Ectodermal cell (in vitro differentiated cells): Measurements from ENCODE around the gene FSD1L. TPM values are rescaled to one million over a fixed set of nuclear protein-coding genes. Genes with fewer than 3 reads are reported as not detected.

Experiments
- H3K27ac ChIP-seq: 2 replicates; pipeline ENCODE4 v1.7.0; 2013; ENCODE audit warnings: mild to moderate bottlenecking, low read depth, low read length; ENCODE audit not compliant: insufficient read depth, poor library complexity, severe bottlenecking
- H3K27me3 ChIP-seq: 2 replicates; pipeline ENCODE4 v1.7.0; 2013; ENCODE audit warnings: mild to moderate bottlenecking, low read length; ENCODE audit not compliant: insufficient read depth, control insufficient read depth, poor library complexity, severe bottlenecking
- H3K36me3 ChIP-seq: one replicate; pipeline ENCODE4 v1.7.0; 2013; ENCODE audit warnings: low read length; ENCODE audit not compliant: control insufficient read depth, insufficient read depth
- H3K4me1 ChIP-seq: one replicate; pipeline ENCODE4 v1.7.0; 2013; ENCODE audit warnings: low read length; ENCODE audit not compliant: control insufficient read depth, insufficient read depth
- H3K4me3 ChIP-seq: 2 replicates; pipeline ENCODE4 v1.7.0; 2013; ENCODE audit warnings: low read depth, low read length, control low read depth; ENCODE audit not compliant: insufficient read depth
- H3K9me3 ChIP-seq: 2 replicates; pipeline ENCODE4 v1.7.0; 2013; ENCODE audit warnings: mild to moderate bottlenecking, low read length, moderate library complexity; ENCODE audit not compliant: control insufficient read depth
- WGBS, 2 experiments: methylation state at CpG; one replicate each; pipeline ENCODE4 v1.1.7; 2013; ENCODE audit warnings: missing lambda C conversion rate in 2 of 2; 5-methylcytosine and 5-hydroxymethylcytosine counted together
- polyA plus RNA-seq, 4 experiments: library from polyadenylated mRNA; stranded (reverse); fragments of 50-300 nt; gene quantifications; one replicate each; pipeline ENCODE4 v1.2.3, GENCODE V29; 2013

The FSD1L gene
- 10.4 TPM for polyA plus RNA-seq (2013, experiment 1 of 4)
- 13.2 TPM for polyA plus RNA-seq (2013, experiment 2 of 4)
- polyA plus RNA-seq (2013, experiment 3 of 4): 7.8 TPM
- 10.2 TPM for polyA plus RNA-seq (2013, experiment 4 of 4)

GRCh38 chr9:105447814-105448812 lies at the start of gene FSD1L:
FSD1L (plus strand) TSS chr9:105448034; CDS start chr9:105448221, 187 bp downstream.
- 0 to 1% methylated on average over 87 of the region's 87 CpGs for WGBS, 2 experiments
- Histone ChIP-seq H3K27ac (peak within 1 kb of the TSS; percentile 94), H3K4me1 (peaks cover 3% of the 10 kb centered on the region), H3K36me3 (no peaks in the 10 kb centered on the region), H3K27me3 (no peaks in the 10 kb centered on the region), H3K9me3 (no peaks in the 10 kb centered on the region), H3K4me3 (peak within 1 kb of the TSS; percentile 83)

GRCh38 chr9:105399117-105399516 lies 48.7 kb upstream of the FSD1L start:
- no peak overlapping the region for H3K4me3 ChIP-seq
- H3K9me3 ChIP-seq: no peaks in the 10 kb centered on the region
- H3K4me1 ChIP-seq: peaks cover 6% of the 10 kb centered on the region
- H3K27ac ChIP-seq: no peak overlapping the region
- WGBS, 2 experiments: 45 to 49% methylated on average over 2 of the region's 2 CpGs
- H3K27me3 ChIP-seq: no peaks in the 10 kb centered on the region
- H3K36me3 ChIP-seq: no peaks in the 10 kb centered on the region

- 68 to 69% methylated on average over 3 of the region's 3 CpGs for WGBS, 2 experiments
- Histone ChIP-seq H3K36me3 (no peaks in the 10 kb centered on the region), H3K4me3 (no peak overlapping the region)
Measured at GRCh38 chr9:105401651-105402050, 46.2 kb upstream of the FSD1L start.

GRCh38 chr9:105403552-105404248 lies 44.1 kb upstream of the FSD1L start:
- Histone ChIP-seq H3K4me1 (no peaks in the 10 kb centered on the region), H3K27me3 (no peaks in the 10 kb centered on the region), H3K36me3 (no peaks in the 10 kb centered on the region), H3K27ac (no peak overlapping the region), H3K4me3 (no peak overlapping the region), H3K9me3 (no peaks in the 10 kb centered on the region)
- WGBS, 2 experiments: 52 to 54% methylated on average over 6 of the region's 6 CpGs

More at GRCh38 chr9:105401651-105402050, 46.2 kb upstream of the FSD1L start:
- no peaks in the 10 kb centered on the region for H3K27me3 ChIP-seq
- H3K4me1 ChIP-seq: no peaks in the 10 kb centered on the region
- H3K9me3 ChIP-seq: no peaks in the 10 kb centered on the region
- no peak overlapping the region for H3K27ac ChIP-seq

GRCh38 chr9:105405514-105406131 lies 42.2 kb upstream of the FSD1L start:
- WGBS, 2 experiments: 75 to 77% methylated on average over 6 of the region's 6 CpGs
- no peaks in the 10 kb centered on the region for H3K36me3 ChIP-seq
- no peak overlapping the region for H3K27ac ChIP-seq
- H3K9me3 ChIP-seq: no peaks in the 10 kb centered on the region
- H3K4me3 ChIP-seq: no peak overlapping the region
- no peaks in the 10 kb centered on the region for H3K27me3 ChIP-seq
- H3K4me1 ChIP-seq: no peaks in the 10 kb centered on the region

GRCh38 chr9:105406369-105406768 lies 41.5 kb upstream of the FSD1L start:
- 90 to 95% methylated on average over 6 of the region's 6 CpGs for WGBS, 2 experiments
- H3K27me3 ChIP-seq: no peaks in the 10 kb centered on the region
- H3K36me3 ChIP-seq: no peaks in the 10 kb centered on the region
- no peaks in the 10 kb centered on the region for H3K9me3 ChIP-seq
- H3K4me1 ChIP-seq: no peaks in the 10 kb centered on the region
- H3K4me3 ChIP-seq: no peak overlapping the region
- H3K27ac ChIP-seq: no peak overlapping the region

GRCh38 chr9:105413525-105413924 lies 34.3 kb upstream of the FSD1L start:
- Histone ChIP-seq H3K9me3 (no peaks in the 10 kb centered on the region), H3K36me3 (no peaks in the 10 kb centered on the region), H3K4me1 (no peaks in the 10 kb centered on the region), H3K4me3 (no peak overlapping the region), H3K27ac (no peak overlapping the region), H3K27me3 (no peaks in the 10 kb centered on the region)
- WGBS, 2 experiments: 72 to 78% methylated on average over 2 of the region's 2 CpGs

- Histone ChIP-seq H3K4me3 (no peak overlapping the region), H3K9me3 (no peaks in the 10 kb centered on the region), H3K4me1 (no peaks in the 10 kb centered on the region), H3K27ac (no peak overlapping the region), H3K27me3 (no peaks in the 10 kb centered on the region), H3K36me3 (no peaks in the 10 kb centered on the region)
- 5 to 7% methylated on average over 6 of the region's 6 CpGs for WGBS, 2 experiments
Measured at GRCh38 chr9:105414947-105415661, 32.7 kb upstream of the FSD1L start.

GRCh38 chr9:105415662-105415980 lies 32.2 kb upstream of the FSD1L start:
- H3K36me3 ChIP-seq: no peaks in the 10 kb centered on the region
- WGBS, 2 experiments: 76 to 79% methylated on average over 8 of the region's 8 CpGs

More at GRCh38 chr9:105415662-105415980, 32.2 kb upstream of the FSD1L start:
- H3K27ac ChIP-seq: no peak overlapping the region
- no peak overlapping the region for H3K4me3 ChIP-seq
- H3K4me1 ChIP-seq: no peaks in the 10 kb centered on the region
- H3K27me3 ChIP-seq: no peaks in the 10 kb centered on the region
- H3K9me3 ChIP-seq: no peaks in the 10 kb centered on the region
